HG02571 (cell line): Measurements from ENCODE around the gene ARFGAP1.
"Not testable (repeated sequence)": the region's sequence is repeated elsewhere in the genome, so short reads cannot be mapped to it uniquely, and the experiment has no call there.

Experiments
- ATAC-seq: cut with Tn5 transposase; IDR thresholded peaks from one replicate; pipeline ENCODE4 v1.9.1; 2021; ENCODE audit warnings: mild to moderate bottlenecking, moderate library complexity; ENCODE audit not compliant: unreplicated experiment

The ARFGAP1 gene

DNA sequence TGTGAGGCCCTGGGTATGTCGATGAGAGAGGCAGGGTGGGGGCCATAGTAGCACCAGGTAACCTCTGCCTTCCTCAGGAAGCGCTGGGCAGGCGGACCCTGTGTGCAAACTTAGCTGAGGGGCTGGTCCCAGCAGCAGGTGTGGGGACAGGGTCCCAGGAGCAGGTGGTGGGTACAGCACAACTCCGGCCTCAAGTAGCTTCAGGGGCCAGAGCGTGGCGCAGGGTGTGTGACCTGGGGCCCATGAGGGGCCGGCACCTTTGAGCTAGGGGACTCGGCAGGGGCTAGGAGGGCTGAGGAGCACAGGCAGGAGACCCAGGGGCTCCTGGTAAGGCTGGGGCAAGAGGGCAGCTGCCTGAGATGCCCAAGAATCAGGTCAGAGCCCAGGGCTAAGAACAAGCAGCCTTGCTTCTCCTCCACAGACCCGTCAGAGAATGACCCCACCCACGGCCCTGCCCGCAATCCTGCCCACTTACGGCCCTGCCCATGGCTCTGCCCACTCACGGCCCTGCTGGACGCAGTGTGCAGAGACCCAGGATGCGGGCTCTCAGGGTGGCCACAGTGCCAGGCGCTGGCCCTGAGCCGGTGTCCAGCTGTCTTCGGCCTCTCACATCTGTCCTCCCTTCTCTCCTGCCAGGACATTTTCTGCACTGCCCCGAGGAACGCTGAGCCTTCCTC is 57.6 kb downstream of the ARFGAP1 start:
- ATAC-seq = no peak

DNA sequence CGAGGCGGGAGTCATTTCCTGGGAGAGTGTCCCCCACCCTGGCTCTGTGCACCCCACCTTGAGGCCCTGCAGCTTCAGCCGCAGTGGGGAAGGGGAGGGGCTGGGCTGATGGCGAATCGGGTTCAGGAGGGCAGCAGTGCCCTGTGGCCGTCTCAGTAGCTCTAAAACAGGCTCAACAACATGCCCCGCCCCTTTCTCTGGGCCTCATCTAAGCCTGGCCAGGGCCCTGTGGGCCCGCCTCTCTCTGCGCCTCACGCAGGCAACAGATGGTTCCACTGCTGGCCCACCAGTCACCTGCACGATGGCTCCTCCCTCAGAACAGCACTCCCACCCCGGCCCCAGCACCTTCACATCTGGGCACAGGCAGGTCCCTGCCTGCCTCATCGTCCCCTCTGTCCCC is 58.3 kb downstream of the ARFGAP1 start:
- ATAC-seq = no peak

DNA sequence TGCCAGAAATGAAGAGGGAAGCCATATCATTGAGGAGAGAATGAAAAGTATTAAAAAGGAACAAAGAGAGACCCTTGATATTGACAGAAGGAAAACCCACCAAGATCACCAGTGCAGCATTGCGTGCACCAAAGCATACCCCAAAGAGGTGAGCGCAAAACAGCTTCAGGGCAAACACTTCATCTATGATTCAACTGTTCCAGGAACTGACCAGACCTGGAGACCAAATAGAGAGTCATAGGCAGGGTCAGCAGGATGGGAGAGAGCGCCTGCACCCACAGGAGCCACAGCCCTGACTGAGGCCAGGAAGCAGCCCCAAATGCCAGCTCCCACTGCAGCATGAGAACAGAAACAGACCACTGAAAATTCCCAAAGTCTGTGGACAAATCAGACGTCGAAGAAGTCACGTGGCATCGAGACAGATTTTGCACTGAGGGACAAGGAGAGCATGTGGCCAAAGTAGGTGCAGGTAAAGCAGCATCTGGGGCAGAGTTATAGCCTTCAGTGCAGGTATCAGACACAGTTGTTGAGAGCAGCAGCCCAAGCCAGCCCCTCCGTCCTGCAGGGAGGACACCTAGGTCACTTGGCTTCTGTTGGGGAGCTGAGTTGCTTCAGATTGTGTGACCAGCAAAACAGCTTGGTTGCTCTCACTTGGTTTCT is 59.3 kb downstream of the ARFGAP1 start:
- ATAC-seq = no peak

DNA sequence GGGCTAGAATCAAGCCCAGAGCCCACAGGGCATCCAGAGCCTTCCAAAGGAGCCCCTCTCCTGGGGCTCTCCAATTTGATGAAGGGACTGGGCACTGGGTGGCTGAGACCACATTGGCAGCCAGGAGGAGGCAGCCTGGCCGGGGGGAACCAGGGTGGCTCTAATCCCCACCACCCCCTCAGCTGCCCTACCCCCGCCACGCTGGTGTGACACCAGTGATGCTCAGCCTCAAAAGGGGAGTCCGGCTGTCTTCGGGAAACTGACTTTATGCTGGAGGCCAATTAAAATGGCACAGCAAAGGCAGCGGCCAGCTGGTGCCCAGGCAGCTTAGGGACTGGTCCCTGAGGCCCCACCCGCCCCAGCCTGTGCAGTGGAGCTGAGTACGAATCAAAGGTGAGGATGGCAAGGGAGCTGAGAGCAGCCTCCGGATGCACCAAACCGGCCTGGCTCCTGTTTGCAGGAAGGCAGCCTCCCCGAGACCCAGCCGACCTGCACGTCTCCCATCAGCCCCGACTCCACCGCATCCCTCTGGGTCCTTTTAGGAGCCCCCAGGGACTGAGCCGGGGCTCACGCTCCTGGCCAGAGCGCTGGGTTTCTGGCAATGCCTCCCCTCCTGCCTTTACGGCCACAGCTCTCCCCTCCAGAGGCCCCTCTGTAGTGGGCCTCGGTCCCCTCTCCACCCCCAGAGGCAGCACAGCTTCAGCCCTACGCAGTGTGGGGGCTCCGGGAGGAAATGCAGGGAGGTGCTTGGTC is 60.1 kb downstream of the ARFGAP1 start:
- ATAC-seq = no peak

DNA sequence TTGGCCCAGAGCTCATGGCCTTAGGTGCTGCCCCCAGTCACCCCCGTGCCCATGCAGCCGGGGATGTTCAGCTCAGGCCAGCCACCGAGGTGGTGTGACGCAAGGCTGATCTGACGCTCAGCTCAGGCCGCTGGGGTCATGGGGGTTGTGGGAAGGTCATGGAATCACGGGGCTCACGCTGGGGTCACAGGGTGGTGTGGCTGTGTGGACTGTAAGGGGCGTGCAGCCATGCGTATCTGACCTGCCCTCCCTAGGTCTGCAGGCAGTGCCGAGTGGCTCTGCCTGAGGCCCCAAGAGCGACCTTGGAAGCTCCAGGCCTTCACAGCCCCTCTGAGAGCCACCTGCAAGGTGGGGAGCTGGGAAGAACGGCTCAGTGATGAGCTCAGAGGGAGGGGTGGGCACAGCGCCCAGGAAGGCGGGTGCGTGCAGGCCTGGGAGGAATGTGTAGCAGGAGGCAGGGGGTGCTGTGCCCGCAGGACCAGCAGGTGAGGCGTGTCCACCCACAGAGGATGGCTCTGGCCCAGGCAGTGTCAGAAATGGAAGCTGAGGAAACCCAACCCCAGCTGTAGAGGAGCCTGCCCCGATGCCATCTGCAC is 60.7 kb downstream of the ARFGAP1 start:
- no peak for ATAC-seq

DNA sequence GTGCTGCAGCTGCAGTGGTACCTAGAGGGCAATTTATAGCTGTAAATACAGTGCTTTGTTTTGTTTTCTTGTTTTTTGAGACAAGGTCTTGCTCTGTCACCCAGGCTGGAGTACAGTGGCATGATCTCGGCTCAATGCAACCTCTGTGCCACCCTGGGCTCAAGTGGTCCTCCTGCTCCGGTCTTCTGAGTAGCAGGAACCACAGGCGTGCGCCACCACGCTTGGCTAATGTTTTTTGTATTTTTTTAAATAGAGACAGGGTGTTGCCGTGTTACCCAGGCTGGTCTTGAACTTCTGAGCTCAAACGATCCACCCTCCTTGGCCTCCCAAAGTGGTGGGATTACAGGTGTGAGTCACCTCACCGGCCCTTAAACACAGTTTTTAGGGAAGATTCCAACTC is 61.7 kb downstream of the ARFGAP1 start:
- ATAC-seq = no peak

DNA sequence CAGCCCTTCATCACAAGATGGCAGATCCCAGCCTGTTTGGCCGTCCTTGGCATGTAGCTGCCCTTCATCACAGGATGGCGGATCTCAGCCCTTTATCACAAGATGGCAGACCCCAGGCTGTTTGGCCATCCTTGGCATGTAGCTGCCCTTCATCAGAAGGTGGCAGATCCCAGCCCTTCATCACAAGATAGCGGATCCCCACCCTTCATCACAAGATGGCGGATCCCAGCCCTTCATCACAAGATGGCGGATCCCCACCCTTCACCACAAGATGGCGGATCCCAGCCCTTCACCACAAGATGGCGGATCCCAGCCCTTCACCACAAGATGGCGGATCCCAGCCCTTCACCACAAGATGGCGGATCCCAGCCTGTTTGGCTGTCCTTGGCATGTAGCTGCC is 62.4 kb downstream of the ARFGAP1 start:
- not testable (repeated sequence) for ATAC-seq

DNA sequence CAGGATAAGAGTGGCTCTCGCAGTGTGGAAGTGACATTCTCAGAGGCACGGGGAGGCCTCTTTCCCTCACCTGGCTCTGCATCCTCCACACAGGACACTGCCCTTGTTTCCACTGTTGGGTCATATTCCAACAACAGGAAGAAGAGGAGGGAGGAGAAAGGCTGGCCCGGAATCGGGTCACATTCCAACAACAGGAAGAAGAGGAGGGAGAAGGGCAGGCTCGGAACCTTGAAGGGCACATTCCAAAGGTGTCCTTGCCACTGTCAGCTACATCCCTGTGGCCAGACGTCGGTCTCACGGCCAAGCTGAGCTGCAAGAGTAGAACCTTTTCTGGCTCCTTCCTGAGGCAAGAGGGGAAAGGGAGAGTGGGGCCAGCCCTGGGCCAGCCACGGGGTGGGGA is 63.1 kb downstream of the ARFGAP1 start:
- no peak for ATAC-seq

DNA sequence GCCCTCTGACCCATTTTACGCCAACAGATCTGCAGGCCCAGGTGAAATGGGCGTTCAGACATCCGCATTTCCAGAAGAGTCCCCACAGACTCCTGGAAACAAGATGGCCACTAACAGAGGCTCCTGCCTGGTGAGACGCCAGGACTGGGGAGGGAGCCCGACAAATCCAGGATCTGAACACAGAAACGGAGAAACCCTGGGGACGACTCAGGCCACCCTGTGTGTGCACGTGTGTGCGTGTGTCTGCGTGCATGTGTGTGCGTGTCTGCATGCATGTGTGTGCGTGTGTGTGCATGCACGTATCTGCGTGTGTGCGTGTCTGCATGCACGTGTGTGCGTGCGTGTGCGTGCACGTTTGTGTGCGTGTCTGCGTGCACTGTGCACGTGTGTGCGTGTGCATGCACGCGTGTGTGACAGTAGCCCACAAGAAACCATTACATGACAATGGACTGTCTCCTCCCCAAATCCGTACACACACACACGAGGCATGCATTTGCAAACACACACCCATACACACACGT is 63.7 kb downstream of the ARFGAP1 start:
- no peak for ATAC-seq

DNA sequence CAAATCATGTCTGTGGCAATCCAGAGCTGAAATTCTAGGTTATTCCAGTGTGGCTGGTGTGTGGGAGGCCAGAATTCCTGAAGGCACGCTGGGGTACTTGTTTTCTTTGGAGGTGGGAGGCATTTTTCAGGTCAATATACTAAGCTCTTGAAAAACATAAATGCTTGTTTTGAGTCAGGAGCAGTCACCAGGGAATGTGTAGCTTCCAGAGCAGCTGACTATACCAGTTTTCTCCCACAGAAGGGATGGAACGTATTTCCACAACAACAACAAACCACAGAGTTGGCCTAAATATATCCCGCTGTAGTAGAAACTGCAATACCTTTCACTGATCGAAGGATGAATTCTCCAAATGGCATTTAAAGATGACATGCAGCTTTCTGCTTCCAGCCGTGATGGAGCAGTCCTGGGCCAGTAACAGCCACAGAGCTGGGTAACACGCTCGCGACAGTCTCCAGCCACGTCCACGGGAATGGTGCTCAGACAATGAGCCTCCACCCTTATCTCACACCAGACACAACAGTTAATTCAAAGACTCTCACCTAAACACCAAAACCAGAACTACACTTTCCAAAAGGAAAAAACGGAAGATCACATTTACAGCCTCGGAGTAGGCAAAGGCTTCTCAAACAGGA is 65.3 kb downstream of the ARFGAP1 start:
- ATAC-seq = no peak
